Measurements from ENCODE around the gene AFMID.
"Not testable (repeated sequence)": the region's sequence is repeated elsewhere in the genome, so short reads cannot be mapped to it uniquely, and the experiment has no call there.

The AFMID gene

GRCh38 chr17:78239489-78239931, 52.3 kb downstream of the AFMID start:
- DNase-seq, result no peak

- no peak for DNase-seq
Observed at GRCh38 chr17:78240012-78240655, 53.0 kb downstream of the AFMID start.

- DNase-seq, result no peak
Observed at GRCh38 chr17:78240839-78241238, 53.7 kb downstream of the AFMID start.

- DNase-seq, result no peak
Observed at GRCh38 chr17:78241277-78242023, 54.3 kb downstream of the AFMID start.

GRCh38 chr17:78242024-78242742, 55.0 kb downstream of the AFMID start:
- DNase-seq, result peak; percentile 30

GRCh38 chr17:78247304-78247703, 60.1 kb downstream of the AFMID start:
- DNase-seq, result no peak

GRCh38 chr17:78248051-78248914, 61.1 kb downstream of the AFMID start:
- DNase-seq, result no peak

GRCh38 chr17:78249074-78249817, 62.1 kb downstream of the AFMID start:
- DNase-seq, result no peak

- no peak for DNase-seq
Observed at GRCh38 chr17:78249818-78250806, 63.0 kb downstream of the AFMID start.

- DNase-seq, result peak; percentile 89
Observed at GRCh38 chr17:78250891-78251772, 64.0 kb downstream of the AFMID start.

GRCh38 chr17:78251773-78252103, 64.6 kb downstream of the AFMID start:
- no peak for DNase-seq

GRCh38 chr17:78252111-78252634, 65.0 kb downstream of the AFMID start:
- no peak for DNase-seq

- DNase-seq, result no peak
Observed at GRCh38 chr17:78252701-78253635, 65.8 kb downstream of the AFMID start.

GRCh38 chr17:78253636-78253945, 66.4 kb downstream of the AFMID start:
- not testable (repeated sequence) for DNase-seq

- peak; percentile 65 for DNase-seq
Observed at GRCh38 chr17:78253946-78254672, 66.9 kb downstream of the AFMID start.

GRCh38 chr17:78255029-78255656, 68.0 kb downstream of the AFMID start:
- DNase-seq, result no peak

- DNase-seq, result no peak
Observed at GRCh38 chr17:78255953-78256706, 69.0 kb downstream of the AFMID start.

Data from T1000 (cell line).